T follicular helper cell (primary cell): ENCODE results near the gene BAHCC1.

Experiments used
- DNase-seq: peaks from one replicate; pipeline ENCODE4 v3.0.0-alpha.2; 2020; ENCODE audit warnings: low read depth

Gene BAHCC1

GRCh38 chr17:81427173-81428120 is 32.2 kb downstream of the BAHCC1 start:
- DNase-seq = no peak

- DNase-seq = no peak
These were observed 32.9 kb downstream of the BAHCC1 start for GRCh38 chr17:81428121-81428515.

GRCh38 chr17:81428516-81428915 is 33.3 kb downstream of the BAHCC1 start:
- DNase-seq = no peak

GRCh38 chr17:81428948-81429774 is 33.9 kb downstream of the BAHCC1 start:
- no peak for DNase-seq

GRCh38 chr17:81429821-81430551 is 34.7 kb downstream of the BAHCC1 start:
- DNase-seq = no peak

GRCh38 chr17:81431545-81432482 is 36.6 kb downstream of the BAHCC1 start:
- DNase-seq = no peak

- no peak for DNase-seq
These were observed 37.7 kb downstream of the BAHCC1 start for GRCh38 chr17:81432941-81433340.

- DNase-seq = no peak
These were observed 38.4 kb downstream of the BAHCC1 start for GRCh38 chr17:81433656-81434055.

GRCh38 chr17:81434072-81434471 is 38.8 kb downstream of the BAHCC1 start:
- no peak for DNase-seq

- no peak for DNase-seq
These were observed 39.6 kb downstream of the BAHCC1 start for GRCh38 chr17:81434681-81435417.

- DNase-seq = no peak
These were observed 40.5 kb downstream of the BAHCC1 start for GRCh38 chr17:81435652-81436293.

GRCh38 chr17:81436294-81436849 is 41.1 kb downstream of the BAHCC1 start:
- no peak for DNase-seq

GRCh38 chr17:81437191-81437651 is 42.0 kb downstream of the BAHCC1 start:
- no peak for DNase-seq

GRCh38 chr17:81438007-81438659 is 42.9 kb downstream of the BAHCC1 start:
- DNase-seq = no peak

GRCh38 chr17:81438688-81439087 is 43.4 kb downstream of the BAHCC1 start:
- no peak for DNase-seq

- no peak for DNase-seq
These were observed 44.8 kb downstream of the BAHCC1 start for GRCh38 chr17:81440051-81440471.

GRCh38 chr17:81440511-81441244 is 45.4 kb downstream of the BAHCC1 start:
- DNase-seq = no peak

GRCh38 chr17:81442791-81443190 is 47.5 kb downstream of the BAHCC1 start:
- no peak for DNase-seq
